SK-N-DZ (cell line): ENCODE results near the gene AGAP1.

Source experiments
- DNase-seq: peaks from one replicate; pipeline ENCODE4 v3.0.0-alpha.2; 2015; ENCODE audit warnings: low spot score
- small RNA-seq, 2 experiments: library from RNA; depleted of rRNA; stranded (forward); fragments of <200 nt; gene quantifications; one replicate each; pipeline ENCODE3, GENCODE V24; 2014

Gene AGAP1

DNA sequence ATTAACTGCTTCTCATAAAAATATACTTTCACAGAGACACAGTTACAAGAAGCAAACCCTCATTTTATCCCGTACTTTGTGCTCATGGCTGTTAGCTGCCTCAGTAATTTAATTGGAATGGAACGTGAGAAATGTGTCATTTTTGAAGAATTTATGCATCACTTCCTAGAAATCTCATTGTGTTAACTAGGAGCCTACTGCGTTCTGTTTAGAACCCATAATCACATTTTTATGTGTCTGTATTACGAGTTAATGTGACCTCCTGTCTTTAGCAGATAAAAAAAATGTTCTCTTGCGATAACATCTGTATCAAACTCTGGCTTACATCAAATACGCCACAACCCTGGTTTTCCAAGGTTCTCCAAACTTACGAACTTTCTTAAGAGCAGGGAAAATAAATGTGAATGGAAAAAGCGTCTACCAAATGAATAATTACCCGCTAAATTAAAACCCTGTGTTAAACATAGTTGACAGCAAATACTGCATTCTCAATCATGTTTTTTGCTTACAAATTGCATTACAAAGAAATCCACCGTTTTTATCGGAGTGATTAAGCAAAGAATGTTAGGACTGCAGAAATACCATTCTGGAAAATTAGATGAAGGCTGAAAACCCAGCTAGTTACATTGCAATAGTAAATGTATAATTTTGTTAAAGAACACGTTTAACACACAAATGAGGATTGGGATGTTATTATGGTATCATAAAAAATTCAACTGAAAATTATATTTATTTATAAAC, 686.4 kb downstream of the AGAP1 start:
- peak; percentile 71 for DNase-seq

DNA sequence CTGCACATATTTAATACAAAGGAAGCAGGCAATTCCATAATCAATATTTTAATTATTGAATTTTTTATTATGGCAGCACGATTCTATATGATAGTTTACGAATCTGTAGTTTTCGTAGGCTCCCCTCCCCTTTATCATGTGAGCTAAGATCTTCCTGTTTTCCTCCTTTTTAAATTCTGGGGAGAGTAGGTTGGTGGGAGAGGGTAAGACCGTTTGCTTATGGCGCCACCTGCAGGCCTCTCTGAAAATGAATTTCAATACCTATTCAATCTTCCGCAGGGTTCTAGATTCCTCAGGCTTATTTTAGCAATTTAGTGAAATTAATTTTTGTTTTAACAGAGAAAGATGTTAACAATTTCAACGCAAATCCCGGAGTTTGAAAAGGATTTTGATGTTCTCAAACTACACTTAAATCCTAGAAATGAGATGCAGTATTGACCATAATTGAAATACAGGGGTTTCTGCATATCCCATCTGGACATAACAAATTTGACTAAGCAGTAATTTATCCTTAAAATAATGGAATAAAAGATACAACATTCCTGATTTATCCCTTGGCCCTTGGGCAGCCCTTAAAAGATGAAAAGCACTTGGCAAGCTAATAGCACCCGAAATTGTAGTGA, 687.1 kb downstream of the AGAP1 start:
- DNase-seq = peak; percentile 77

Small RNAs within 50 kb of the gene (small RNA-seq; reads per million reads assigned to genes)
- 0 reads per million in 2 experiments for gene RF00019
- gene RN7SL204P = 0 reads per million in 2 experiments
- 0 reads per million in 2 experiments for gene RNU7-127P
- gene TMSB10P1 = 0.03 to 0.04 reads per million in 2 experiments
